ENCODE results near the gene SCARB2. TPM values are rescaled to one million over a fixed set of nuclear protein-coding genes. Genes with fewer than 3 reads are reported as not detected.

SCARB2 gene
- total RNA-seq, 2 experiments from 2014 or later: 3.3 to 4.6 TPM

DNA sequence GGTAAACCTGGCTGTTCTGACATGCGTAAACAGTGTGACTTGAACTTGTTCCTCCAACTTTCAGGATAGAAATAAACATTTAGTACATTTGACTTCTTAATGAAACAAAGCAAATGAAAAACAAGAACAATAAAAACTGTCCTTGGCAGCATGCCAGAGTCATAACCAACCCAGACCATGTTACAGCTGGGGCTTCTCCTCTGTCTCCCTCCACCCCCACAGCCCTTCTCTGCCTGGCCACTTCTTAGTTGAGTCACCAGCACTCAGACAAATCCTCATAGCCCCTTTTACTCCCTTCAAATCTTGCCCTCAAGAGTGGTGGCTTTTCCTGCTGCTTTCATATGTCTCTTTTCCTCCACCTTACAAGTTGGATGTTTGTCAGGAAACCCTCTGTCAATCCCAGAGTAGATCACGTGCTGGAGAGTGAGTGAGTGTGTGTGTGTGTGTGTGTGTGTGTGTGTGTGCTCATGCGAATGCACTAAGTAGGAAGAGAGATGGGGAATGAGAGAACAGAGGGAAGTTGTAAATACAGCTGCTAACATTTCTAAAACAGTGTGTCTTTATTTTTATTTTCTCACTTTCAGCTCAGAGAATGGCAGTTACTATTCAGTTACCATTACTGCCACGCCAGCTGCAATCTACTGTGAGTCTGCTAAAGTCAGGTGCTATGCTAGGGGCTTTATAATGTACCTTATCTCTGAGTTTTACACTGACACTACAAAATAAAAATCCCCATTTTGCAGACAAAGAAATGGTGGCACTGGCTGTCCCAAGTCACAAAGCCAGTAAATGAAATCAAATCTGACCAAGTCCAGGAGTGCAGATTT lies 15.0 kb downstream of the SCARB2 start:
- POLR2A ChIA-PET: interaction anchor here (1.2 kb wide), 1 partner anchor 12 kb away, joined by 3 read pairs; no protein-coding TSS in a partner anchor
- DNase-seq: peak; percentile 79
- peak; percentile 79 for ATAC-seq
- intact Hi-C loops (cut with DNase I, micrococcal nuclease): loop anchor here (1.0 kb wide), 1 partner anchor 16 kb away; no protein-coding TSS in a partner anchor
- Mint-ChIP-seq H3K9me3 (ENCODE audit: low read depth) (no peaks in the 10 kb centered on the region), H3K27me3 (no peaks in the 10 kb centered on the region), H3K4me3 (peak overlapping the region; percentile 7), H3K4me1 (peaks cover 48% of the 10 kb centered on the region), H3K36me3 (ENCODE audit: low read depth) (peaks cover 12% of the 10 kb centered on the region), H3K27ac (peak overlapping the region; percentile 81)
- CTCF ChIA-PET: interaction anchor here (1.1 to 1.5 kb wide), 3 partner anchors 11 to 180 kb away, joined by 3 to 8 read pairs (median 4); no protein-coding TSS in a partner anchor

DNA sequence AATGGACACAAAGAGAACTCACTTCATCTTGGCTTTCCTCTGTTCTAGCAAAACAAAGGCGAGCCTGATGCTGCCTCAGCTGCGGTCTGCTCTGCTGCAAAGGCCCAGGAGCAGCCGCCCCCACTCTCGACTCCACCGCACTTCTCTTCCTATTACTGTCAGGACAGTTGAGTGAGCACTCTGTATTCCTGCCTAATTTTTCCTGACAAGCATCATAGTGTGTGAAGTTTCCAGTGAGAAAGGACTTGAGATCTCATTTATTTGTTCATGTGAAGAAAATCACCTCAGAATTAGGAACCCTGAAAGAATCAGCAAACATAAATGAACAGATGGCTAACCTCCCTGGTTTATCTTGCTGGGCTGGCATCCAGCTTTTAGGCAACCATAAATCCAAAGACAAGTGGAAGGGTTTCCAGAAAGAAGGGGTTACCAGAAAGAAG lies 15.6 kb downstream of the SCARB2 start:
- DNase-seq (peak; percentile 64), ATAC-seq (peak; percentile 52)
- peaks cover 48% of the 10 kb centered on the region for H3K4me1 Mint-ChIP-seq
- H3K4me3 Mint-ChIP-seq: peak overlapping the region; percentile 7
- H3K36me3 Mint-ChIP-seq (ENCODE audit: low read depth): peaks cover 17% of the 10 kb centered on the region
- H3K27ac Mint-ChIP-seq: peak overlapping the region; percentile 81
- no peaks in the 10 kb centered on the region for H3K27me3 Mint-ChIP-seq
- no peaks in the 10 kb centered on the region for H3K9me3 Mint-ChIP-seq (ENCODE audit: low read depth)
- intact Hi-C loops (cut with DNase I, micrococcal nuclease): loop anchor here (1.0 kb wide), 1 partner anchor 16 kb away; no protein-coding TSS in a partner anchor
- POLR2A ChIA-PET: no interaction called here
- CTCF ChIA-PET: interaction anchor here (1.1 to 1.5 kb wide), 4 partner anchors 12 to 180 kb away, joined by 3 to 8 read pairs (median 6); no protein-coding TSS in a partner anchor

DNA sequence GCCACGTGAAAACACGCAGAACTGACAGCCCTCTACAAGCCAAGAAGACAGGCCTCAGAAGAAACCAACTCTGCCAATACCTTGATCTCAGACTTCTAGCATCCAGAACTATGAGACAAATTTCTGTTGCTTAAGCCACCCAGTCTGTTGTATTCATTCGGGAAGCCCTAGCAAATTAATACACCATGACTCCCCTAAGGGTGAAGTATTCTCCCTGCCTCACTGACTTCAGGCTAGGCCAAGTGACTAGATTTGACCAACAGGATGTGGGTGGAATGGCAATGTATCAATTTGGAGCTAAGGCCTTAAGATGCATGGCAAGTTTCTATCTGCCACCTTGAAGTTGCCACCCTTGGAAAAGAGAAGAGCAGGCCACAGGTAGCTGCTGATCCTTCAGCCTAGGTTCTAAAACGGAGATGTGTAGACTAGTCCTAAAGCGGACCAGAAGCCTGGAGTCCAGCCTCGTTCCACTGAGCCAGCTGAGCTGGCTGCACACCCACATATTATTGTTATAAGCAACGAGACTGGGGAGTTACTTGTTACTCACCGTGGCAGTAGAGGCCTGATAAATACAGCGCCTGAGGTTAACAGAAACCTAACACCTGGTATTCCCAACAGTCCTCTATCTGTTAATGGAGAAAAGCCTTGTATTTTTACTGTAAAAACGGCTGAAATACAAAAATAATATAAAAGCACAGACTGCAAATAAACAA lies 16.4 kb downstream of the SCARB2 start:
- ATAC-seq: no peak
- Mint-ChIP-seq H3K4me1 (peaks cover 46% of the 10 kb centered on the region), H3K36me3 (ENCODE audit: low read depth) (peaks cover 25% of the 10 kb centered on the region), H3K27ac (no peak overlapping the region), H3K9me3 (ENCODE audit: low read depth) (peaks cover 1% of the 10 kb centered on the region), H3K4me3 (no peak overlapping the region), H3K27me3 (no peaks in the 10 kb centered on the region)
- DNase-seq: no peak
- intact Hi-C loops (cut with DNase I, micrococcal nuclease): no loop called here
- POLR2A ChIA-PET: no interaction called here
- CTCF ChIA-PET: interaction anchor here (0.8 to 1.4 kb wide), 3 partner anchors 17 to 463 kb away, joined by 3 to 7 read pairs (median 4); no protein-coding TSS in a partner anchor

DNA sequence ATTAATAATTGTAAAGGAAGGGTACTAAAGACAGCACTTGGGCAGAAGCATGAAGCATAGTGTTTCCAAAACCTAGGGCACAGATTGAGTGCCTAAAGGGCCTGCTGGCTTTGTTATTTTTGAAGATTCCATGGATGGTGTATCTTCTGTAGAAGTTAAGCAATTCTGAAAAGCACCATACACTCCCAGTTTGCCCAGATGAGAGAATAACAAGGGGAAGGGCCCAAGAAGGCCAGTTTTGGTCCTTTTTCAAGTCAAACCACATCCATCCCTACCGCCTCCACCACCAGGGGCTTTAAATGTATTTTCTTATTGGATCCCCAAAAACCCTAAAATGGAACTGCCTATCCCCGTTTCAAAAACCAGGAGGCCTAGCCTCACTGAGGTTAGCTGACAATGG lies 17.2 kb downstream of the SCARB2 start:
- Mint-ChIP-seq H3K27ac (no peak overlapping the region), H3K4me3 (no peak overlapping the region), H3K9me3 (ENCODE audit: low read depth) (peaks cover 4% of the 10 kb centered on the region), H3K27me3 (no peaks in the 10 kb centered on the region), H3K4me1 (peaks cover 46% of the 10 kb centered on the region), H3K36me3 (ENCODE audit: low read depth) (peaks cover 30% of the 10 kb centered on the region)
- intact Hi-C loops (cut with DNase I, micrococcal nuclease): no loop called here
- POLR2A ChIA-PET: no interaction called here
- no peak for ATAC-seq
- CTCF ChIA-PET: interaction anchor here (0.8 kb wide), 1 partner anchor 462 kb away, joined by 3 read pairs; no protein-coding TSS in a partner anchor
- no peak for DNase-seq

DNA sequence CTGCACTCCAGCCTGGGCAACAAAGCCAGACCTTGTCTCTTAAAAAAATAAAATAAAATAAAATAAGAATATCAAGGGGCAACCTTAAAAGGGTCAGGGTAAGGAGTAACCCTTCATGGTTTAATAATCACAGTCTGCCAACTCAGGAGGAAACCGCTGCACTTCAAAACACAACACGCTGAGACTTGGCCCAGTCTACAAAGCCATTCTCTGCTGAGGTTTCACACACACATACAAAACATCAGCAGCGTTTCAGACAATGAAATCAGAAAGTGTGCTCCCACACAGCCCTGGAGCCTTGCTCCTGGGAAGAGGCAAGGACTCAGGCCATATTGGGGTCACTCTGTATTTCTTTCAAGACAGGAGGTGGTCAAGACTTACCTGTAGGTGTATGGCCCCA lies 18.3 kb downstream of the SCARB2 start:
- no peak for ATAC-seq
- H3K27me3 Mint-ChIP-seq: no peaks in the 10 kb centered on the region
- peaks cover 31% of the 10 kb centered on the region for H3K36me3 Mint-ChIP-seq (ENCODE audit: low read depth)
- no peak overlapping the region for H3K27ac Mint-ChIP-seq
- H3K4me3 Mint-ChIP-seq: no peak overlapping the region
- intact Hi-C loops (cut with DNase I, micrococcal nuclease): no loop called here
- H3K9me3 Mint-ChIP-seq (ENCODE audit: low read depth): peaks cover 4% of the 10 kb centered on the region
- H3K4me1 Mint-ChIP-seq: peaks cover 38% of the 10 kb centered on the region
- ChIA-PET CTCF (no interaction called here), POLR2A (no interaction called here)
- no peak for DNase-seq

DNA sequence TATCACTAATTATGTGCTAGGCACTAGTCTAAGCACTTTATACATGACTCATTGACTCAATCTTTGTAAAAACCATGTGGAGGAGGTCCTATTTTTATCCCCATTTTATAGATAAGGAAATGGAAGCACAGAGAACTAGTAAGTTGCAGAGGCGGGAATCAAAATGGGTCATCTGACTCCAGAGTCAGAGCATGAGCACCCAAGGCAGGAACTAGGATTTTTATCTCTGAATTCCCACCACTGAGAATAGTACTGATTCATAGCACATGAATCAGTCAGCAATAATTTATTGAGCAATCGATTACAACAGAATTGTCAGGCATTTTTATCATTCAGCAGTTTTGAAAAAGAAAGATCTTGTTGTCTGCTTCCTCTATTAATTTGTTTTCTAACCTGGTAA lies 19.3 kb downstream of the SCARB2 start:
- DNase-seq: no peak
- no peaks in the 10 kb centered on the region for H3K27me3 Mint-ChIP-seq
- peaks cover 4% of the 10 kb centered on the region for H3K9me3 Mint-ChIP-seq (ENCODE audit: low read depth)
- peaks cover 31% of the 10 kb centered on the region for H3K36me3 Mint-ChIP-seq (ENCODE audit: low read depth)
- intact Hi-C loops (cut with DNase I, micrococcal nuclease): no loop called here
- POLR2A ChIA-PET: no interaction called here
- no peak overlapping the region for H3K27ac Mint-ChIP-seq
- CTCF ChIA-PET: interaction anchor here (1.5 kb wide), 1 partner anchor 10 kb away, joined by 3 read pairs; no protein-coding TSS in a partner anchor
- no peak for ATAC-seq
- H3K4me3 Mint-ChIP-seq: no peak overlapping the region
- H3K4me1 Mint-ChIP-seq: peaks cover 30% of the 10 kb centered on the region

DNA sequence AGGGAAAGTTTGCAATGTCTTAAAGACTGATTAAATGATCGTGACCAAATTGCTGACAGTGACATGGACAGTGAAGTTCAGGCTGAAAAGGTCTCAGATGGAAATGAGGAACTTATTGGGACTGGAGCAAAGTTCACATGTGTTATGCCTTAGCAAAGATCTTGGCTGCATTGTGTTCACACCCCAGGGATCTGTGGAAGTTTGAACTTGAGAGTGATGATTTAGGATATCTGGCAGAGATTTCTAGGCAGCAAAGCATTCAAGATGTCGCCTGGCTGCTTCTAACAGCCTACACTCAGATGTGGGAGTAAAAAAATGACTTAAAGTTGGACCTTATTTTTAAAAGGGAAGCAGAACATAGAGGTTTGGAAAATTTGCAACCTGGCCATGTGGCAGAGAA lies 21.4 kb downstream of the SCARB2 start:
- ChIA-PET POLR2A (no interaction called here), CTCF (interaction anchor here (0.6 kb wide), 1 partner anchor 13 kb away, joined by 3 read pairs; no protein-coding TSS in a partner anchor)
- intact Hi-C loops (cut with DNase I, micrococcal nuclease): no loop called here
- no peak for DNase-seq
- Mint-ChIP-seq H3K4me3 (no peak overlapping the region), H3K9me3 (ENCODE audit: low read depth) (peaks cover 4% of the 10 kb centered on the region), H3K4me1 (peaks cover 10% of the 10 kb centered on the region), H3K36me3 (ENCODE audit: low read depth) (peaks cover 31% of the 10 kb centered on the region), H3K27me3 (no peaks in the 10 kb centered on the region), H3K27ac (no peak overlapping the region)
- ATAC-seq: no peak

DNA sequence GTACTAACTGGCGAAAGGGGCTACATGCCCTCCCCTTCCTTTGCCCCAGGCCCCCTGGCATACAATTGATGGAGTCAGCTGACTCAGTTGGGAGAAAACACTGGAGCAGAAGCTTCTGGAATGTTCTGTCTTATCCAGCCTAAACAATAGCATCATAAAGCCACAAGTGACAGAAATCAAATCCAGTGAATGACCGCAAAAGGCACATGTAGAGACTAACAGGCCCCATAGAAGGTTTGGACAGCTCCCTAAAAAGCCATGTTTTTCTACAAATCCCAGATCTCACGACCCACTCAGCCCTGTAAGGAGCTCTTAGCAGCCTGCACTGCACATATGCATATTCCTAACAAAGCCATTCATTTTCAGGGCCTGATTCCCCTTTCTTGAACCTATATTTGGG lies 25.1 kb downstream of the SCARB2 start:
- ChIA-PET POLR2A (no interaction called here), CTCF (interaction anchor here (3.2 kb wide), 1 partner anchor 8 kb away, joined by 23 read pairs; no protein-coding TSS in a partner anchor)
- no peak for DNase-seq
- no peaks in the 10 kb centered on the region for H3K4me1 Mint-ChIP-seq
- ATAC-seq: no peak
- no peaks in the 10 kb centered on the region for H3K27me3 Mint-ChIP-seq
- peaks cover 4% of the 10 kb centered on the region for H3K9me3 Mint-ChIP-seq (ENCODE audit: low read depth)
- intact Hi-C loops (cut with DNase I, micrococcal nuclease): no loop called here
- peaks cover 18% of the 10 kb centered on the region for H3K36me3 Mint-ChIP-seq (ENCODE audit: low read depth)
- no peak overlapping the region for H3K4me3 Mint-ChIP-seq
- H3K27ac Mint-ChIP-seq: no peak overlapping the region

DNA sequence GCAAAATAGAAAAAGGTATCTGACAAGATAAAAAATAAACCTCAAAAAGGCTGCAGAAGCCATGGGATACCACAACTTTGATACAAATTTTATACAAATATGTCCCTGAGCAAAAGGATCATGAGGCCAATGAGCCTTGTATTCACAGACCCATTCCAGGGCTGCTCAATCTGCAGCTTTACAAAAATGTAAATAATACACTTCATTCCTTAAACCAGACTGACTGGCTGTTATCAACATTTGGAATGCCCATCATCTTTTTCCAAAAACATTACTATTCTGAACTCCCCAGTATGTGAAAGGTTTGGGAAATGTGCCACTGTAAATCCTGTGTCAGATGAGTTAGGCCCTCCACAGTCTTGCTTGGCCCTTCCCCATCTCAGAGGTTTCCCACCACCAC lies 25.5 kb downstream of the SCARB2 start:
- POLR2A ChIA-PET: no interaction called here
- DNase-seq: no peak
- intact Hi-C loops (cut with DNase I, micrococcal nuclease): no loop called here
- Mint-ChIP-seq H3K9me3 (ENCODE audit: low read depth) (peaks cover 4% of the 10 kb centered on the region), H3K27ac (no peak overlapping the region), H3K4me1 (no peaks in the 10 kb centered on the region), H3K4me3 (no peak overlapping the region), H3K36me3 (ENCODE audit: low read depth) (peaks cover 15% of the 10 kb centered on the region), H3K27me3 (no peaks in the 10 kb centered on the region)
- ATAC-seq: no peak
- CTCF ChIA-PET: interaction anchor here (3.2 kb wide), 1 partner anchor 8 kb away, joined by 23 read pairs; no protein-coding TSS in a partner anchor

DNA sequence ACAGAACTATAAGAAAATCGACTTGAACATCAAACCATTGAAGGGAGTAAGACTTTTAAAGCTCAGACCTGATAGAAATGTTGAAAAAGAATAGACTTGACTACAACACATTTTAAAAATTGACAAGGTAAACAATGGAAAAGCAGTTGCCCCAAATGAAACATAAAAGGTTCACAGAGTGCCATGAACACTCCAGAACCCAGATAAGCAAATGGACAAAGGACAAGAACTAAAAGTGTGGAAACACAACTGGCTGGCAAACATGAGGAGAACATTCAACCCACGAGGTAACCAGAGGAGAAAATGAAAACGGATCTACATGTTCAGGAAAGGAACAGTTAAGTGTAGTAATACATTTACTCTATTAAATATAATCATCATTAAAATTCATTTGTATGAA lies 26.5 kb downstream of the SCARB2 start:
- Mint-ChIP-seq H3K27me3 (no peaks in the 10 kb centered on the region), H3K27ac (no peak overlapping the region), H3K4me1 (peaks cover 2% of the 10 kb centered on the region), H3K36me3 (ENCODE audit: low read depth) (peaks cover 6% of the 10 kb centered on the region), H3K9me3 (ENCODE audit: low read depth) (peaks cover 3% of the 10 kb centered on the region), H3K4me3 (no peak overlapping the region)
- CTCF ChIA-PET: no interaction called here
- POLR2A ChIA-PET: no interaction called here
- intact Hi-C loops (cut with DNase I, micrococcal nuclease): no loop called here
- ATAC-seq (no peak), DNase-seq (no peak)

DNA sequence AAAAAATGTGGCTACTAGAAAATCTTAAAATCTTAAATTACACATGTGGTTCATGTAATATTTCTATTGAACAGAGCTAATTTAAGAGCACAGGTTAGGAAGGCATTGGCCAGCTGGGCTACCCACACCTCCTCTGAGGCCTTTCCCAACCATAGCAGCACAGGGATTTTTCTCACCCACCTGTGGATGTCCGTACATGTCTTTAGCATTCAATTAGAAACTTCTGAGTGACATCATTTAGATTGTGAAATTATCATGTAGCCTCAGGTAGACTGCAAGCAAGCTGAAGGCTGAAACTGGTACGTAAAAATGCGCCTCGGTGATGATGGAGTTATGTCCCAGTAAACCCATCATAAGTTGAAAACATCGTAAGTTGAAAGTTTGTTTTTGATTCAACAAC lies 31.2 kb downstream of the SCARB2 start:
- Mint-ChIP-seq H3K9me3 (ENCODE audit: low read depth) (no peaks in the 10 kb centered on the region), H3K36me3 (ENCODE audit: low read depth) (no peaks in the 10 kb centered on the region), H3K27me3 (no peaks in the 10 kb centered on the region), H3K27ac (no peak overlapping the region), H3K4me3 (no peak overlapping the region), H3K4me1 (peaks cover 2% of the 10 kb centered on the region)
- no peak for ATAC-seq
- CTCF ChIA-PET: interaction anchor here (0.7 to 6.7 kb wide), 4 partner anchors 22 to 239 kb away, joined by 3 to 141 read pairs (median 12); partner anchors contain the start of gene CCDC158
- no peak for DNase-seq
- intact Hi-C loops (cut with DNase I, micrococcal nuclease): loop anchor here in 1 of 2 experiments (5.0 kb wide), 1 partner anchor 70 kb away; the partner anchor contains the start of gene FAM47E
- POLR2A ChIA-PET: no interaction called here
